ENCODE results near the gene ATRN. TPM values are rescaled to one million over a fixed set of nuclear protein-coding genes. Genes with fewer than 3 reads are reported as not detected.

ATRN gene
- total RNA-seq, 1 donor from 2014 or later, result 50.2 TPM

GRCh38 chr20:3659492-3660261 is 188.9 kb downstream of the ATRN start:
- TF ChIP-seq CTCF (IDR thresholded peaks at IDR 0.05), result no peak
- H3K36me3 Mint-ChIP-seq (ENCODE audit: unreplicated experiment), result no peaks in the 10 kb centered on the region
- H3K27ac Mint-ChIP-seq (ENCODE audit: unreplicated experiment), result no peak overlapping the region
- DNase-seq (ENCODE audit: extremely low spot score, unreplicated experiment), result no peak
- peaks cover 9% of the 10 kb centered on the region for H3K4me1 Mint-ChIP-seq (ENCODE audit: unreplicated experiment)
- no peaks in the 10 kb centered on the region for H3K9me3 Mint-ChIP-seq (ENCODE audit: unreplicated experiment)
- H3K27me3 Mint-ChIP-seq (ENCODE audit: unreplicated experiment), result peaks cover 12% of the 10 kb centered on the region
- H3K4me3 Mint-ChIP-seq (ENCODE audit: unreplicated experiment), result no peak overlapping the region

- no peak for TF ChIP-seq CTCF (IDR thresholded peaks at IDR 0.05)
- H3K27me3 Mint-ChIP-seq (ENCODE audit: unreplicated experiment), result peaks cover 12% of the 10 kb centered on the region
- no peak for DNase-seq (ENCODE audit: extremely low spot score, unreplicated experiment)
These were observed 189.6 kb downstream of the ATRN start for GRCh38 chr20:3660262-3661059.

GRCh38 chr20:3661060-3661813 is 190.4 kb downstream of the ATRN start:
- TF ChIP-seq CTCF (IDR thresholded peaks at IDR 0.05), result no peak
- H3K9me3 Mint-ChIP-seq (ENCODE audit: unreplicated experiment), result no peaks in the 10 kb centered on the region
- DNase-seq (ENCODE audit: extremely low spot score, unreplicated experiment), result no peak
- peaks cover 9% of the 10 kb centered on the region for H3K4me1 Mint-ChIP-seq (ENCODE audit: unreplicated experiment)
- H3K4me3 Mint-ChIP-seq (ENCODE audit: unreplicated experiment), result no peak overlapping the region
- no peak overlapping the region for H3K27ac Mint-ChIP-seq (ENCODE audit: unreplicated experiment)
- no peaks in the 10 kb centered on the region for H3K36me3 Mint-ChIP-seq (ENCODE audit: unreplicated experiment)
- peaks cover 12% of the 10 kb centered on the region for H3K27me3 Mint-ChIP-seq (ENCODE audit: unreplicated experiment)

More at GRCh38 chr20:3660262-3661059, 189.6 kb downstream of the ATRN start:
- Mint-ChIP-seq H3K27ac (ENCODE audit: unreplicated experiment) (no peak overlapping the region), H3K4me3 (ENCODE audit: unreplicated experiment) (no peak overlapping the region), H3K9me3 (ENCODE audit: unreplicated experiment) (no peaks in the 10 kb centered on the region), H3K36me3 (ENCODE audit: unreplicated experiment) (no peaks in the 10 kb centered on the region), H3K4me1 (ENCODE audit: unreplicated experiment) (peaks cover 9% of the 10 kb centered on the region)

- Mint-ChIP-seq H3K27me3 (ENCODE audit: unreplicated experiment) (peaks cover 12% of the 10 kb centered on the region), H3K4me1 (ENCODE audit: unreplicated experiment) (peaks cover 9% of the 10 kb centered on the region), H3K27ac (ENCODE audit: unreplicated experiment) (no peak overlapping the region), H3K36me3 (ENCODE audit: unreplicated experiment) (no peaks in the 10 kb centered on the region), H3K4me3 (ENCODE audit: unreplicated experiment) (no peak overlapping the region), H3K9me3 (ENCODE audit: unreplicated experiment) (no peaks in the 10 kb centered on the region)
- DNase-seq (ENCODE audit: extremely low spot score, unreplicated experiment), result no peak
- TF ChIP-seq CTCF (IDR thresholded peaks at IDR 0.05), result no peak
These were observed 191.2 kb downstream of the ATRN start for GRCh38 chr20:3661814-3662665.

Measured in osteocyte (in vitro differentiated cells).